MV-4-11 (cell line): ENCODE data around the gene ADAMTSL3.

Experiments used
- DNase-seq: peaks from one replicate; lab custom pipeline; 2025; lab: John Stamatoyannopoulos, UW

Gene ADAMTSL3

GRCh38 chr15:83980637-83981036 lies 326.7 kb downstream of the ADAMTSL3 start:
- DNase-seq, result no peak

GRCh38 chr15:83982748-83983147 lies 328.8 kb downstream of the ADAMTSL3 start:
- no peak for DNase-seq

- no peak for DNase-seq
Observed at GRCh38 chr15:83983634-83984458, 329.9 kb downstream of the ADAMTSL3 start.

GRCh38 chr15:83984601-83985000 lies 330.7 kb downstream of the ADAMTSL3 start:
- no peak for DNase-seq

- no peak for DNase-seq
Observed at GRCh38 chr15:83991163-83991562, 337.2 kb downstream of the ADAMTSL3 start.

GRCh38 chr15:83992324-83993031 lies 338.6 kb downstream of the ADAMTSL3 start:
- no peak for DNase-seq

- no peak for DNase-seq
Observed at GRCh38 chr15:83993591-83993990, 339.7 kb downstream of the ADAMTSL3 start.

- no peak for DNase-seq
Observed at GRCh38 chr15:83998486-83998885, 344.6 kb downstream of the ADAMTSL3 start.

- DNase-seq, result no peak
Observed at GRCh38 chr15:83999396-84000135, 345.6 kb downstream of the ADAMTSL3 start.

GRCh38 chr15:84001037-84001436 lies 347.1 kb downstream of the ADAMTSL3 start:
- no peak for DNase-seq

- no peak for DNase-seq
Observed at GRCh38 chr15:84001655-84002054, 347.7 kb downstream of the ADAMTSL3 start.

- DNase-seq, result no peak
Observed at GRCh38 chr15:84003791-84004503, 350.0 kb downstream of the ADAMTSL3 start.

GRCh38 chr15:84006421-84006820 lies 352.5 kb downstream of the ADAMTSL3 start:
- no peak for DNase-seq

- no peak for DNase-seq
Observed at GRCh38 chr15:84009616-84010015, 355.7 kb downstream of the ADAMTSL3 start.

- no peak for DNase-seq
Observed at GRCh38 chr15:84010246-84010645, 356.3 kb downstream of the ADAMTSL3 start.

- DNase-seq, result no peak
Observed at GRCh38 chr15:84016371-84016770, 362.4 kb downstream of the ADAMTSL3 start.

- DNase-seq, result no peak
Observed at GRCh38 chr15:84022516-84022915, 368.6 kb downstream of the ADAMTSL3 start.

- peak; percentile 13 for DNase-seq
Observed at GRCh38 chr15:84023636-84024035, 369.7 kb downstream of the ADAMTSL3 start.

GRCh38 chr15:84033793-84034553 lies 380.1 kb downstream of the ADAMTSL3 start:
- DNase-seq, result no peak

GRCh38 chr15:84034578-84035398 lies 380.9 kb downstream of the ADAMTSL3 start:
- no peak for DNase-seq
